GM12872 (cell line): ENCODE measurements around the gene APC2.

Experiments used
- CTCF ChIP-seq: IDR thresholded peaks from 3 replicates; pipeline ENCODE4 v1.5.1; 2011; ENCODE audit warnings: low read depth, mild to moderate bottlenecking, low read length, moderate library complexity; ENCODE audit not compliant: insufficient read depth

Gene APC2

GRCh38 chr19:1423436-1424191 is 26.3 kb upstream of the APC2 start:
- no peak for TF ChIP-seq CTCF

DNA sequence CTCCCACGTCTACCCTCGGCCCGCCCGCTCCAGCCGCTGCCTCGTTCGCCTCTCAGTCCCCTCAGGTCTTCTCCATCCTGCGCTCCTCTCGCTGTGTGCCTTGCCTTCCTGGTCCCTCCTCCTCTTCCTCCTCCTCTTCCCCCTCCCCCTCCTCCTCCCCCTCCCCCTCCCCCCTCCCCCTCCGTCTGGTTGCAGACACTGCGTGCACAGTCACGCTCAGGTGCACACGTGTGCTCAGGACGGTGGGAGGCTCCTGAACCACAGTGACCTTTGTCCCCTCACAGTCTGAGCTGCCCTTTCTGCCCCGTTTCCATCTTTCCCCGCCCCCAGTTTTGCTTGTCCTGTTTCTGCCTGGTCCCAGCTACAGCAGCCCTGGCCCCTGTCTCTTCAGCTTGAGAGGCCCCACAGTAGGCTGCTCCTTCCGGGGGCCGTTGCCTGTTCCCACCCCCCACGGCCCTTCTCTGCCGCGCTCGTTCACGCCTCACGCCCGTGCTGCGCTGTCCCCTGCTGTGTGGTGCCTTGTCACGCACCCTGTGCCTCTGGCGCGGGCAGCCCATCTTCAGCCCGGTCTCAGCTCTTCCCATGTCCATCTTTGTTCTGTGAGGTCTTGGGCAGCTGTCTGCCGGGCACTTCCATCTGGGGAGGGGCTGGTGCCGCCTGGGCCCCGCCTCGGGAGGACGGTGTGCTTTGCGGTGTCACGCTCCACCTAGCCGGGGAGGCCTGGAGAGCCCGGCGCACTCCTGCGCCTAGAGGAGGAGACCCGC is 25.5 kb upstream of the APC2 start:
- no peak for TF ChIP-seq CTCF

DNA sequence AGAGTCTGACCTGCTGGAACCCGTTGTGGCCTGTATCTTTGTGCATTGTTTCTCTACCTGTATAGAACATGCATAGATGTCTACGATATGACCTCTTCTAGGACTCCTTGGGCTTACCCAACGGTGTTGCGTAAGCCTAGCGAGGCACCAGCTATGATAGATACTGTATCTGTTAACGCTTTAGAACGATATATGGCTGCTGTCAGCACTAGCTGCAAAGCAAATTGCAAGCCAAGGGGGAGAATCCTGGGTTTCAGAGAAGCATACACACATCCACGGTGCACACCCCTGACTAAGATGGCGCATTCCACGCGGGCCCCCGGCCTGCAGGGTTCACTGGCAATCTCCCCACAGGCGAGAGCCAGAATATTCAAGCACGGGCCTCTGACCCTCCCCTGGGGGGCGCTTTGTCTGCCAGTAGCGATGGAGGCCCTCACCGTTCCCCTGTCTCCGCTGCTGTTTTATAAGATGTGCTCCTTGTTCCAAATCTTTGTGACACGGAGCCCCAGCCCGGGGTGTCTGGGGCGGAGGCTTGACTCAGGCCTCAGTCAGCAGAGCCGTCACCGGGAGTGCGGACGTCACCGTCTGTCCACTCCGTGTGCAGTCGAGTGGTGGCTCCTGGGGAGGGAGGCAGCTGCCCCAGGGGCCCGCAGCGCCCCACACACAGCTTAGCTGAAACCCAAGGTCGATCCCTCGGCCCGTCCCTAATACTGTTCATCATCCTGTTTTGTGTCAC is 24.7 kb upstream of the APC2 start:
- no peak for TF ChIP-seq CTCF

- TF ChIP-seq CTCF = no peak
Observed at GRCh38 chr19:1425902-1426301, 24.0 kb upstream of the APC2 start.

GRCh38 chr19:1426736-1427135 is 23.2 kb upstream of the APC2 start:
- TF ChIP-seq CTCF = no peak

DNA sequence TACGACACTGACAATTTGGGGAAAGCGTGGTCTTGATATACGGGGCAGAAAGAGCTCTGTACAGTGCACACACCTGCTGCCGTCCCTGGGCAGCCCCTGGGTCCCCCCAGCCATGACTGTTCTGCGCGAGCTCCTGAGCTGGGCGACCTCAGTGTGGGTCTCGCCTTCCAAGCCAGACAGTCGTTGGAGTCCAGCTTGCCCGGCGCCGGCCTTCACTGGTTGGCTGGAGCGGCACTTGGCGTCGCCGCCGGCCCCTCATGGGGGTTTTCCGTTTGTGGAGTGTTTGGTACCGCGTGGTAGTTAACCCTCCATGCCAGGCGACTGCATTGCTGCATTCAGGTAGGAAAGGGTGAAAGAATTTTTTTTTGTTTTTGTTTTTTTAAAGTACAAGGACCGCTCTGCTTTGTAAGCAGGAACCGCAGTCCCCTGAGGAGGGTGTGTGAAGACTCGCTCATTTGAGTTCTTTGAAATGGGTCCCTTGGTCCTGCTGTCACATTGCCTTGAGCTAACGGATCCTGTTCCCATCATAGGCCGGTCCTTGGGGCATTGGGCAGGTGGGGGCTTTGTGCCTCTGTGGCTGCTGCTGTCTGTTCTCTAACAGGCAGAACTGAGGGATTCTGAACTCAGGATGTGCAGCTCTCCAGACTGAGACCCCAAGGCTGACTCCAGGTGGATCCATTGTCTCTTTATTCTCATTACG is 22.6 kb upstream of the APC2 start:
- TF ChIP-seq CTCF = no peak
